Fibroblast of the aortic adventitia (primary cell): ENCODE measurements around the gene ZNF638. TPM values are rescaled to one million over a fixed set of nuclear protein-coding genes. Genes with fewer than 3 reads are reported as not detected.
A peak's percentile ranks its signal among the peaks of the same experiment; 100 is the strongest.

Experiments
- DNase-seq: peaks from one replicate; pipeline ENCODE4 v3.0.0-alpha.2; 2010; ENCODE audit warnings: low read depth
- H3K4me3 ChIP-seq: 2 replicates; pipeline ENCODE4 v1.5.1; 2011; ENCODE audit warnings: low read depth, mild to moderate bottlenecking, control low read depth, low read length, moderate library complexity
- CTCF ChIP-seq: IDR thresholded peaks from 2 replicates; pipeline ENCODE4 v1.5.1; 2011; ENCODE audit warnings: mild to moderate bottlenecking, low read length, control low read depth, inconsistent platforms; ENCODE audit not compliant: insufficient read depth
- total RNA-seq: library from RNA; depleted of rRNA; stranded (reverse); fragments of >200 nt; gene quantifications from 2 replicates; pipeline ENCODE4 v1.2.3, GENCODE V29; 2012; ENCODE audit warnings: low replicate concordance

ZNF638 gene, protein sequence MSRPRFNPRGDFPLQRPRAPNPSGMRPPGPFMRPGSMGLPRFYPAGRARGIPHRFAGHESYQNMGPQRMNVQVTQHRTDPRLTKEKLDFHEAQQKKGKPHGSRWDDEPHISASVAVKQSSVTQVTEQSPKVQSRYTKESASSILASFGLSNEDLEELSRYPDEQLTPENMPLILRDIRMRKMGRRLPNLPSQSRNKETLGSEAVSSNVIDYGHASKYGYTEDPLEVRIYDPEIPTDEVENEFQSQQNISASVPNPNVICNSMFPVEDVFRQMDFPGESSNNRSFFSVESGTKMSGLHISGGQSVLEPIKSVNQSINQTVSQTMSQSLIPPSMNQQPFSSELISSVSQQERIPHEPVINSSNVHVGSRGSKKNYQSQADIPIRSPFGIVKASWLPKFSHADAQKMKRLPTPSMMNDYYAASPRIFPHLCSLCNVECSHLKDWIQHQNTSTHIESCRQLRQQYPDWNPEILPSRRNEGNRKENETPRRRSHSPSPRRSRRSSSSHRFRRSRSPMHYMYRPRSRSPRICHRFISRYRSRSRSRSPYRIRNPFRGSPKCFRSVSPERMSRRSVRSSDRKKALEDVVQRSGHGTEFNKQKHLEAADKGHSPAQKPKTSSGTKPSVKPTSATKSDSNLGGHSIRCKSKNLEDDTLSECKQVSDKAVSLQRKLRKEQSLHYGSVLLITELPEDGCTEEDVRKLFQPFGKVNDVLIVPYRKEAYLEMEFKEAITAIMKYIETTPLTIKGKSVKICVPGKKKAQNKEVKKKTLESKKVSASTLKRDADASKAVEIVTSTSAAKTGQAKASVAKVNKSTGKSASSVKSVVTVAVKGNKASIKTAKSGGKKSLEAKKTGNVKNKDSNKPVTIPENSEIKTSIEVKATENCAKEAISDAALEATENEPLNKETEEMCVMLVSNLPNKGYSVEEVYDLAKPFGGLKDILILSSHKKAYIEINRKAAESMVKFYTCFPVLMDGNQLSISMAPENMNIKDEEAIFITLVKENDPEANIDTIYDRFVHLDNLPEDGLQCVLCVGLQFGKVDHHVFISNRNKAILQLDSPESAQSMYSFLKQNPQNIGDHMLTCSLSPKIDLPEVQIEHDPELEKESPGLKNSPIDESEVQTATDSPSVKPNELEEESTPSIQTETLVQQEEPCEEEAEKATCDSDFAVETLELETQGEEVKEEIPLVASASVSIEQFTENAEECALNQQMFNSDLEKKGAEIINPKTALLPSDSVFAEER (N-terminal part only)
- 123 and 280 TPM in 2 replicates for total RNA-seq

DNA sequence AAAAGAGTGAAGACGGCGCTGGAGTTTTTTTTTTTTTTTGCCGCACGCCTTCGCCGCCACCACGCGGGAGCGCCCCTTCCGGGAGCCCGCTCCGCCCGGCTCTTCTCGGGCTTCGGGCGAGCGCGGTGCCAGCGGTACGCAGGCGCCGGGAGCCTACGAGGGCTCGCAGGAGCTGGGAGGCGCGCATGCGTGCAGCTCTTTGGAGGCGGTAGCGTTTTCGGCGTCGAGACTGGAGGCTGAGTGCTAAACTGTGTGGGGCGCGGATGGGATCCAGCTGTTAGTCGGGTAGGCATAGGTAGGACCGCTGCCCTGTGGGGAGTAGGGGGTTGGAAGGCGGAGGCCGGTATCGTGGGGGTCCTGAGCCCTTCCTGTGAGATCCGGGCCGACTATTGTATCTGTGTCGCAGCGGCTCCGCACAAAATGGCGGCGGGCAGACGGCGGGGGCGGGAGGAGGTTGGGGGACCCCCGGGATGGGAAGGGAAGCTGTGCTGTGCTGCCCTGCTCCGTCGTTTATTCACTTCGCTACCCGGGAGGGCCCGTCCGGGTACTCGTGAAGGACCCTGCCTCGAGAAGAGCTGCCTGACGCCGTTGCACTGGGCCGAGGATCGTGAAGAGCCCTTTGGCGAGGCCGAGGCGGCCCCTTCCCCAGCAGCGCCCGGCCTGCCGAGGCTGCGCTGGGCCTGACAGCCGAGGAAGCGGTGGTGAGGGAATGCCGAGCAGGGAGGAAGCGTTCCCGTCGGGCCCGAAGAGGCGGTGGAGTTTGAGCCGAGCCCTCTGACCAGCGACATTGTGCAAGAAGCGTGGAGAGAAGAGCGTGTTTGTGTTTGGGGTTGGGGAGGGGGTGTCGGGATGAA is at the start of gene ZNF638:
ZNF638 (plus strand) TSS at position 202 of the 854 bp plus-strand sequence. CDS start 17,173 bp downstream, outside the sequence.
- H3K4me3 ChIP-seq, result peak within 1 kb of the TSS; percentile 98

DNA sequence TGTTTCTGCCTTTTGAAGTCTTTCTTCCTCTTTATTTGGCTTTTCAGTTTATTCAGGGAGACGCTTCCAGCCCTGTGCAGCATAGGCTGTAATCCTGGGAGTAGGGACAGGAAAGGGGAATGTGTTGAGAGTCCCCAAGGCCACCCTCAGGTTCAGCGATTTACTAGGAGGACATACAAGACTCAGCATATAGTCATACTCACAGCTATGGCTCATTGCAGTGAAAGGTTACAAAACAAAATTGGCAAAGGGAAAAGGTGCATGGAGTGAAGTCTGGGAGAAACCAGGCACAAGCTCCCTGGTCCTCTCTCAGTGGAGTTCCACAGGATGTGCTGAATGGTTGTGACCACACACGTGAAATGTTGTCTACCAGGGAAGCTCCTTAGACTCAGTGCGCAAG is 49.6 kb upstream of the ZNF638 start:
- TF ChIP-seq CTCF, result no peak
- H3K4me3 ChIP-seq, result no peak overlapping the region
- DNase-seq, result no peak

More for the DNA sequence above, at the start of gene ZNF638:
- peak; percentile 92 for DNase-seq
- peak; percentile 54 for TF ChIP-seq CTCF

- TF ChIP-seq CTCF, result no peak
- no peak overlapping the region for H3K4me3 ChIP-seq
- DNase-seq, result no peak
Measured at GRCh38 chr2:71282493-71282892, 49.1 kb upstream of the ZNF638 start.

DNA sequence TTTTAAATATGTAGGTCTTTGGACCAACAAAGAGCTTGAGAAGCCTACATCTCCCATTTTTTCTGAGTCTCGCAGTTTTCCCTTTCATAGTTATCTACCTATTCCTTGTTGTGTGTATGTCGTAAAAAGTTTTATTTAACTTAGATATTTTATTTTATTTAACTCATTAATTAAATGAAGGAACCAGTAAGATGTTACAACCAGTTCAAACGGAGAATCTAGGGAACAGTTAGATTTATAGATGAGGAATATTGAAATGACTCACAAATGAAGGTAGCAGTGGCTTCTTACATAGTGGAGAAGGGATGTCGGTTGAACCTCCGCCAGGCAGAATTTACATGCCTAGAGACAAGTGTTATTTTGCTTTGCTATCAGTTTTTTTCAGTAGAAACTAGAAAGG is 48.5 kb upstream of the ZNF638 start:
- TF ChIP-seq CTCF, result no peak
- no peak for DNase-seq
- no peak overlapping the region for H3K4me3 ChIP-seq

- no peak for TF ChIP-seq CTCF
- no peak overlapping the region for H3K4me3 ChIP-seq
- DNase-seq, result no peak
Measured at GRCh38 chr2:71285706-71286105, 45.9 kb upstream of the ZNF638 start.
